ENCODE results near the gene TM4SF18.
A peak's percentile ranks its signal among the peaks of the same experiment; 100 is the strongest.

TM4SF18 gene

GRCh38 chr3:149283401-149283800, 50.0 kb downstream of the TM4SF18 start:
- no peak for DNase-seq (ENCODE audit: low spot score)

- DNase-seq (ENCODE audit: low spot score) = no peak
These were observed 50.6 kb downstream of the TM4SF18 start for GRCh38 chr3:149282836-149283235.

- no peak for DNase-seq (ENCODE audit: low spot score)
These were observed 51.1 kb downstream of the TM4SF18 start for GRCh38 chr3:149282322-149282721.

GRCh38 chr3:149280671-149281349, 52.6 kb downstream of the TM4SF18 start:
- no peak for DNase-seq (ENCODE audit: low spot score)

GRCh38 chr3:149278911-149279310, 54.5 kb downstream of the TM4SF18 start:
- no peak for DNase-seq (ENCODE audit: low spot score)

GRCh38 chr3:149277331-149277813, 56.1 kb downstream of the TM4SF18 start:
- DNase-seq (ENCODE audit: low spot score) = peak; percentile 22

- no peak for DNase-seq (ENCODE audit: low spot score)
These were observed 56.8 kb downstream of the TM4SF18 start for GRCh38 chr3:149276619-149277018.

GRCh38 chr3:149274220-149274619, 59.2 kb downstream of the TM4SF18 start:
- DNase-seq (ENCODE audit: low spot score) = no peak

- DNase-seq (ENCODE audit: low spot score) = peak; percentile 85
These were observed 60.2 kb downstream of the TM4SF18 start for GRCh38 chr3:149273096-149273751.

GRCh38 chr3:149271669-149272068, 61.8 kb downstream of the TM4SF18 start:
- no peak for DNase-seq (ENCODE audit: low spot score)

- DNase-seq (ENCODE audit: low spot score) = no peak
These were observed 63.3 kb downstream of the TM4SF18 start for GRCh38 chr3:149270180-149270579.

- DNase-seq (ENCODE audit: low spot score) = no peak
These were observed 63.7 kb downstream of the TM4SF18 start for GRCh38 chr3:149269687-149270086.
